GM19397 (cell line): ENCODE measurements around the gene NTNG1.

Source experiments
- ATAC-seq: cut with Tn5 transposase; IDR thresholded peaks from one replicate; pipeline ENCODE4 v1.9.1; 2021; ENCODE audit warnings: mild to moderate bottlenecking, moderate library complexity; ENCODE audit not compliant: unreplicated experiment

Gene NTNG1

DNA sequence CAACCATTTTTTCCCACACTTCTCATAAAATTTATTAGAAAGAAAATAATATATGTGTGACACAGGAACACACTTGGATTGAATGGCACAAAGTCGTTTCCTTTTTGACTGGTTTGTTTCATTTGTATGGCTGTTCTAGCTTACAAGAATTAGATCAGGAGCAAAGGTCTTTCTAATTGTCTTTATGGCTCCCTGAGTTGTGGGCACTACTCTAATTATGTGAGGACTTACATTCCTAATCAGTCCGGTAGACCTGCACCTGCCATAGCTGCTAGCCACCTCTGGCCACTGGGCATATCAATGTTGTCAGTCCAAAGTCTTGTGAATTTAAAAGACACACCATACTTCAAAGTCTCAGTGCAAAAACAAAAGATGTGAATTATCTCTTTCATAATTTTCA lies 346.7 kb downstream of the NTNG1 start:
- ATAC-seq, result no peak

DNA sequence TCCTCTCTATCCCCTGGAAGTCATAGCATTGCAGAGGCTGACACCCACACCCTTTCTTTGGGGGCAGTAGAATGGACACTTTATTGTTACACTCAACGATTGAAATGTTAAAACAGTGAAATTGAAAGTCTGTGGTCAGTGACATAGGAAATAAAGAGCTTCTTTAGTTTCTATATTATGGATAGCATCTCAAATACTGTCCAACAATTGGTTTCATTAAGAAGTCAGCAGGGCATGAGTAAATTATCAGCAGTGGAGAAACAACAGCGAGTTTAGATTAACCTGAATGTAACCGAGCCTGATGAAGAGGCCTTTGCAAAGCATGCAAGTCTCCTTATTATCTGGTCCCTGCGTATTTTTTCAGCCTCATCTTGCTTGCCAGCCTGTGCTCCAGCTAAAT lies 350.7 kb downstream of the NTNG1 start:
- ATAC-seq, result no peak

DNA sequence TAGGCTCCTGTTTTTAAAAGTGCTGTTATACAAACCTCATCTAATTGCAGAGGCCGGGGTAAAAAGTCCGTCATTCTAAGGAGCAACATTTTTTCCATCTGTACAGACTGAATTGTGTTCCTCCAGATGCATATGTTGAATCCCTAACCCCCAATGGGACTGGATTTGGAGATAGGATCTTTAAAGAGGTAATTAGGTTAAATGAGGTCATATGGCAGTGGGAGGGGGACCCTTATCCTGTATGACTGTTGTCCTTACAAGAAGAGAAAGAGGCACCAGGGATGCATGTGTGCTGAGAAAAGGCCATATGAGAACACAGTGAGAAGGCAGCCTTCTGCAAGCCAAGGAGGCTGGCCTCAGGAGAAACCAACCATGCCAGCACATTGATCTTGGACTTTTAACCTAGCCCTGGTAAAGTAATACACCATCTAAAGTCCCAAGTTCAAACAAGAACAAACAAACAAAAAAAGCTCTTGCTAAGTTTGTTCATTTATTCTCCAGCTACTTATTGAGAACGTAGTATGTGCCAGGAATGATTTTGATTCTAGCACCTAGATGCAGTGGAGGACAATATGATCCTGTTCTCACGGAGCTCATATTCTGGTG lies 352.4 kb downstream of the NTNG1 start:
- no peak for ATAC-seq

DNA sequence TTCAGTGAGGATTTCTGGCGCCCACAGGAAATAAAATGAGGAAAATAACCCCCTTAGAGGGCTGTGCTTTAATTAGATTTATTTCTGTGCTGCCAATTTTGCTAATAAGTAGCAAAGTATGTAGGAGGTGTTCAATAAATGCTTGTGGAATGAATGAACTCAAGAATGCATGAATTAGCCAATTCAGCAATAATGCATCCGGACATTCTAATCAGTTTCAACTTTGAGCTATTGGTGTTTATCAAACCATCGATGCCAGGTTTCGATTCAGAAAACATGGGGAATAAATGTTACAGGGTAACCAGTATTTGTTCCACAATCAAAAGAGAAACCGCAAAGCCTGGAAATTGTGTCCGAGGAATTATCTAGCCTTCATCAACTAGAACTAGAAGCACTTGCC lies 353.2 kb downstream of the NTNG1 start:
- no peak for ATAC-seq

DNA sequence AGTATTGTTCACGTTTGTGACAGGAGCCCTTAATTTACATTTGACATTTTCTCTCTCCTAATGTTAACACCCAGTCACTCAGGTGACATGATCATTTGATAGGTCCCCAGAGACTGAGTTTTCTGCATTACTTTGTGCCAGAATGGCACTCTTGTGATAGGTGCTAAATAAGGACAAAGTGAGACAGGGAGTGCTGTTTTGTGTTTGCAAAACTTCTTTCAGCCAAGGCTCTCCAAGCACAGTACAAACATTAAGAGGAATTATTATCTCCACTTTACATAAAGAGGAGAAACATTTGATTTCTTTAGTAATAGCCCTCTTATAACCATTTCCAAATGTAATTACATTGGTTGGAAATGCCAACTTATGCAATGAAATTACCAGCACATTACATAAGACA lies 355.2 kb downstream of the NTNG1 start:
- ATAC-seq, result no peak

DNA sequence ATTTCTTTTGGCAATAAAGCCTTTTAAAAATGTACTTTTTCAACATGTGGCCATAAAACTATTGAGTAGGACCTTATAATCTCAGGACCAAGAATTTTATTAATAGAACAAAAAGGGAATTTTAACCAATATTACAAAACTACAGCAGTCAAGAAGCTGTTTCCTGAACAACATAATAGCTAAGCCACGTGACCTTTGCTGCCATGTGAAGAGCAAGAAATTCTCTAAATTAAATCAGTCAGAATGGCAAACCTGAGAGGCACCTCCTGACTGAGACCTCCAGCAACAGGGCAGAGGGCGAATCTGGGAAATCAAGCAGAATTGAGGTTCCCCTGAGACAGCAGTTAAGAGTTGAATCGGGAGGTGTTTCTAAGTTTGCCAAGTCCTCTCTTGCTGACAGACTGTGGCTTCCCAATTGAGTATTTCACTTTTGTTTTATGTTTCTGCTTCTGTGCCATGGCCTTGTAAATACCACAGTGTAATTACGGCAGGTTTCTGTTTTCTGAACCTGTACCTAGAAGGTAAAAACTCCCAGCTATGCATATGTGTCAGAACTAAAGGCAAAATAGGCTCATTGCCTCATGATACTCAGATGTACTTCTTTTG lies 358.4 kb downstream of the NTNG1 start:
- ATAC-seq, result peak; percentile 96

DNA sequence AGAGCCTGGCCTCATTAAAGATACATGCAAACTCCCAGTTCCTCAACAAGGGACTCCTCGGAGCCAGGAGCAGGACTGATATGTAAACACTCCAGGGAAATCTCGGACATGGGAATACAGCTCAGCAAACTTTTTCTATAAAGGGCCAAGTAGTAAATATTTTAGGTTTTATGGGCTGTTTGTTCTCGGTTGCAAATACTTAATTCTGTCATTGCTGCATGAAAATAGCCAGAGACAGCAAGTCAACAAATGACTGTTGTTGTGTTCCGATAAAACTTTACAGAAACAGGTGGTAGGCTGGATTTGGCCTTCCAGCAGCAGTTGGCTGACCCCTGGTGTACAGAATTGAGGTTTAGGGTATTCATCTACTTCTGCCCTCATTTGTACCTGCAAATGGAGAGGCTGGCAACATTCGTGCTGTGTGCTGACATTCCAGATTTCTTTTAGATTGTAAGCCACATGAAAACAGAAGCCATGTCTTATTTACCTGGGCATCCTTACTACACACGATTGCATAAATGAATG lies 360.3 kb downstream of the NTNG1 start:
- ATAC-seq, result no peak

DNA sequence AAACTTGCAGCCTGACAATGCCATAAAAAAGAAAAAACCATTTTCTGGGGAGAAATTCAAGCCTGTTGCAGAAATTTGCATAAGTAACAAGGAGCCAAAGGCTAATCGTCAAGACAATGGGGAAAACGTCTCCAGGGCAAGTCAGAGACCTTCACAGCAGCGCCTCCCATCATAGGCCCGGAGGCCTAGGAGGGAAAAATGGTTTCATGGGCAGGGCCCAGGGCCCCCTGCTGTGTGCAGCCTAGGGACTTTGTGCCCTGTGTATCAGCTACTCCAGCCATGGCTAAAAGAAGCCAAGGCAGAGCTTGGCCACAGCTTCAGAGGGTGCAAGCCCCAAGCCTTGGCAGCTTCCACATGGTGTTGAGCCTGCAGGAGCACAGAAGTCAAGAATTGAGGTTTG lies 369.5 kb downstream of the NTNG1 start:
- ATAC-seq, result no peak

DNA sequence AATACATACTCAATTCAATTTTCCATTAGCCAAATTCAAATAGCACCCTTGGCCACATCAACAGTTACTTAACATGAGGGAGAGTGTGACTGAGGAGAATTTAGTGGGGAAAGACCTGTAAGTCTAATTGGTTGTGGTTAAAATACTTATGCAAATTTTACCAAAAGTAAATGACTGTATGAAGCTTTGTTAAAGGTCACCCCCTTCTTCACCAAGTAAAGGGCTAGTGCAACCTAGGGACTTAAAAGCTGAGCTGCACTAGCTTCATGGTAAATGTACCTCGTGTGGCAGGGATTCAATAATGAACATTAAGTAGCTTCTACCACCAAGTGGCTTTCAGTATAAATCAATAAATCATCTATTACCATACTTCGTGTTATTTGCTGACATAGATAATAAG lies 372.0 kb downstream of the NTNG1 start:
- ATAC-seq, result no peak

DNA sequence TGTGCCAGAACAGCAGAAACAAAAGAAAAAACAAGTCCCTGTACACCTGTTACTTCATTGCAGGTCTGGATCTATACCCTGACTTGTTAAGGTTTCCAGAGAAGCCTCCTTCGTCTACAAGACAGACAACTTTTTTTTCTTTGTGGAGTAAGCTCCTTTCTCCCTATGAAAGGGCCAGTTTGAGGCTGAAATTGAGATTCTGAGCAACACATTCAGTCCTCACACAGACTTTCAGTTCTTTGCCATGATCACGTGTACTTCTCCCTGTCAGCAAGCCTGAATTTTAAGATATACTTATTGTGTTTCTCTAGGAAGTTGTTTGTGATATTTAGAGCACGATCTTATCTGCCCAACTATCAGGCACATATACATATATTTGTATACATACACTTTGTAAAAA lies 374.0 kb downstream of the NTNG1 start:
- ATAC-seq, result no peak

DNA sequence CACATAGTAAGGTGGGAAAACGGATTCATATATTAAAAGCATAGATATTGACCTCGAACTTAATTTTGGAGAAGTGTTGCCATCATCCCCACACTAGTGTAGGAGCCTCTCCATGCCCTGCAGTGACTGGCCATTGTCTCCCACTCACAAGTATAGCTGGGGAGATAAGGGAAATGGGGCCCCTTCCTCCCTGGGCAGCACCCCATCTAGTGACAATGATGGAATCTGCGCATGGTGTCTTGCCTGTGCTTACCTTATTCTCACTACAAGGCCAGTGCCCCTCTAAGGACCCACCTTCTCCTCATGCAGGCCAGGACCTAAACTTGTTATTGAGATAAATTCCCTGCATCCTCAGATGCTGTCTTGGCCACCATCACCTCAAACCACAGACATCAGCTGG lies 374.9 kb downstream of the NTNG1 start:
- no peak for ATAC-seq

DNA sequence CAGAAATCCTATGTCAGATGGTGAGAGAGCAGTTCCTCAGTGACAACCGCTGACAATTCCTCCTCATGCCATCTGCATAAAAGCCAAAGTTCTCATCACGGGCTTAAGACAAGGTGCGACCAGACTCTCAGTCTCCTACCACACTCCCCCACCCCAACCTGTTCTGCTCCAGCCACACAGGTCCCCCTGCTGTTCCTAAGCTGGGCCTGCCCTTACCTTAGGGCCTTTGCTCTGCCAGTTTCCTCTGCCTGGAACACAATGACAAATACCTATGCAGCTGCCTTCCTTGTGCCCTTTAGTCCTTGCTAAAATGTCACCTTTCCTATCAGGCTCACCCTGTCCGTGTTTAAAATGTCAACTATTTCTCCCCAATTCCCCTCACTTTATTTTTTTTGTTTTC lies 382.2 kb downstream of the NTNG1 start:
- ATAC-seq, result no peak

DNA sequence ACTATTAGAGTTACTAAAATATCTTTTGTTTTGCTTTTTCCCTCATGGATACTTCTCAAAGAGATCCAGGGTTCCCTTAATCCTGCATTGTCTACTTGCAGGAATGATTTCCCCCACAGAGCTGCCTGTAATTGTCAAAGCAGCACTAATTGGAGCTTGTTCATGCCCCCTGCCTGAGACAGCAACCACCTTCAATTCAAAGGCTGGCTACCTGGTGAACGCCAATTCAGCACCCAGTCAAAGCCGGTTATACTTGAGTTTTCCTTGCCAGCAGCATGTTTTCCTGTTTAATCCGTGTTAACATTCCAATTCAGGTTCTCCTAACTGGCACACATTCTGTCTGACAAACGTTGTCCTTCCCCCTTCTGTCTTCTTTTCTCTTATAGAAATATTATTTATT lies 382.9 kb downstream of the NTNG1 start:
- no peak for ATAC-seq

DNA sequence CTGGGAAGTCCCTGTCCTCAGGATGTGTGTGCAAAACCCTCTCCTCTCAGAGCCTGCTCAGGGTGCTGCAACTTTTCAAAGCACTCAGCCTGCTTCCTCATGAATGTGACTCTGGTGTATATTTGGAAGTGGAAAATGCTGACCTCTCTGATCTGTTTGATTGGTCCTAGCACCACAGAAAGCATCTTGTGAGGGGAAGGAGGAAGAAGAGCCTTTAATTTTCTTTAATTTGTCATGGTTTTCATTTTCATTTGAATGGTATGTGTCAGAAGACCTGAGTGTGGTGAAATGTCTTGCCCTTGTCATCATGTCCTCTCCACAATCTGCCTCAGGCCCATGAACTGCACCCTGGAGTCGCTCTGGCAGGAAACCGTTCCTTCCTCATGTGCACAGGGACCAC lies 383.5 kb downstream of the NTNG1 start:
- ATAC-seq, result no peak

DNA sequence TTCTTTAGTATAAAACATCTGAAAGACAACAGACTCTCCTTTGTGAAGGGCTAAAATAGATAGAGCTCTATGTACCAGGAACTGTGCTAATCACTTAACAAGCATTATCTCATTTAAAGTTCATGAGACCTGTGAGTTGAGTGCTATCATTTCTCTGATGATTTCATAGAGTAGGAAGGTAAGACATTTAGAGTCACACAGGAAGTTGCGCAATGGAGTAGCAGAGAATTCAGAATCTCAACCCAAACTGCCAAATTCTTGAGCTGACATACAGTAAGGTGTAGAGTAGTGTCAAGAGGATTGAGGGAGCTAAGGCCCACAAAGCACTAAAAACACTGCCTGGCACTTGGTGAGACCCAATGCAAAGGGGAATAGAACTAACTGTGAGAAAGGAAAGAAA lies 384.3 kb downstream of the NTNG1 start:
- ATAC-seq, result no peak

DNA sequence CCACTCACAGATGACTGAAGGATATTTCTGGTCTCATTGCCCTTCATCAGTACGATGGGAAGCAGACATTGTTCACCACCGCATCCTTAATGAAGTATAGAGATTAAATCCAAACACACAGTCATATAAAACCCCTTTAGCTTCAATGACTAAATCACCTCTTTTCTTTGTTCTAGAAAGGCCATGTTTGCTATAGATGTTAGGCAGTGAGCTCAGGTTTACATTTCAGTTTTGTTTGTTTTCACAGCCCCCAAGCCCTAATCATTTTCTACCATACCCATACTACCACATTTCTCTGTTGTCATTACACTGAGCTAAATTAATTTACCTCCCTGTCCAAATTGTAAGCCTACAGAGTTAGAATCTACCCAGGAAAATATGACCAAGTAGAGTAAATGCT lies 385.1 kb downstream of the NTNG1 start:
- no peak for ATAC-seq

DNA sequence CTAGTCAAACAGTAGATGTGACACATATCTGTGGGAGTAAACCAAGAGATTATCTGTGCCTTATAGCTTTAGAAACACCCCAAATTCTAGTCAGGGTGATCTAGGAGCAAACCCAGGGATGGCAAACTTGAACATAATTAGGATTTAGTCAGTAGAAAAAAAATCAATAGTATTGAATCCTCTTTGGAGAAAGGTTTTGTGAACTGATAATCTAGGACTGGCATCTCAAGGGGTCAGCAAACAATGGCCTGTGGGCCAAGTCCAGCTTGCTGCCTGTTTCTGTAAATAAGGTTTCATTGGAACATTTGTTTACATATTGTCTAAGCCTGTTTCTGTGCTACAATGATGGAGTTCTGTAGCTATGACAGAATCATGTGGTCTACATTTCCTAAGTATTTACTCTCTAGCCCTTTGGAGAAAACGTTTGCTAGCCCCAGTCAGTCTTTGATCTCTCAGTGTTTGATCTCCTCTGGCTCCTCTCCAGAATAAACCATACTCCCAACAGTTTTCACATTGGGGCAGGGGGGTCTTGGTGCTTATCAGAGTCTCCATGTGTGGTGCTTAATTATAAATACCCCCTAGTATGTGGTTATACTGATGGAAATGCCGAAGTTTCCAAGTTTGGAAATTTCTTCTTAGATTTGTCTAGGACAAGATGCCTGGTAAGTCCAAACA lies 385.8 kb downstream of the NTNG1 start:
- no peak for ATAC-seq

DNA sequence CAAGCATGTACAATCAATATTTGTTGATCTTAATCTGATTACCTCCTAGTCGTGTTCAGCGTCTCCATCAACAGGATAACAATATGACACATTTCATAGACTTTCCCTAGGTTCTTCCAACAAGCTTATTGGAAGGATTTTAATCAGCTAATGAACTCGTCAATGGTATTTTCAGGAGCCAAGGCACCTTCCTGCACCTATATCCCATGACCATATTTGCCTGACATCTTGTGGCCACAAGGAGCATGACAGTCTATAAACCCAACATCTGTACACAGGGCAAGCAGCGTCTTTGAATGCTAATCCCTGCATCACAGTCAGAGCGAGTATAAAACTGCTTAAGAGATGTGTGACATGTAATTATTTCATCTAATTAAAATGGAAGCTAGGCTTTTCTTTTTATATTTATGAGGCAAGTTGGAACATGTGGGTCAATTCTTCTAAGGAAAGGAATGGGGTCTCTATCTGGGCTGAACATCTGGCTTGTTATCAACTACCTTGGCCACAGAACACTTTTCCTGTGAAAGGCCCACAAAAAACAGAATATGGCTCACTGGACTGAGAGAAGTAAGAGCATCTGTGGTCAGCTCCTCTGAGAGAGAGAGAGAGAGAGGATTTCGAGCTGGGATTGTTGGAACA lies 388.8 kb downstream of the NTNG1 start:
- ATAC-seq, result peak; percentile 86

DNA sequence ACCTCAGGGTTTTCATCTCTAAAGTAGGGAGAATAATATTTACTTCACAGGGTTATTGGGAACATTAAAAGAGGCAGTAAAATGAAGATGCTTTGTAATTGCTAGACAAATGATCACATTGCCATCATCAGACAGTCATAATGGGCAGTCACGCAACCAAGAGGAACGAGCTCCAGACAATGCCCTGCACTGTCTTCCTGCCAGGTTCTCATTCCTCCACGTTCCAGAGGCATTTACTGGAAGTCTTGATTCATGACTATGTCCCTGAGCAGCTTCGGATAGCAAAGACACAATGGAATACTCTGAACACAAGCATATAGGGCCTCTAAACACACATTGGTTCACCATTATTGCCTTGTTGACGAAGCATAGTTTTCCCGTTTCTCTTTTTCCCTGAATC lies 389.7 kb downstream of the NTNG1 start:
- ATAC-seq, result no peak

DNA sequence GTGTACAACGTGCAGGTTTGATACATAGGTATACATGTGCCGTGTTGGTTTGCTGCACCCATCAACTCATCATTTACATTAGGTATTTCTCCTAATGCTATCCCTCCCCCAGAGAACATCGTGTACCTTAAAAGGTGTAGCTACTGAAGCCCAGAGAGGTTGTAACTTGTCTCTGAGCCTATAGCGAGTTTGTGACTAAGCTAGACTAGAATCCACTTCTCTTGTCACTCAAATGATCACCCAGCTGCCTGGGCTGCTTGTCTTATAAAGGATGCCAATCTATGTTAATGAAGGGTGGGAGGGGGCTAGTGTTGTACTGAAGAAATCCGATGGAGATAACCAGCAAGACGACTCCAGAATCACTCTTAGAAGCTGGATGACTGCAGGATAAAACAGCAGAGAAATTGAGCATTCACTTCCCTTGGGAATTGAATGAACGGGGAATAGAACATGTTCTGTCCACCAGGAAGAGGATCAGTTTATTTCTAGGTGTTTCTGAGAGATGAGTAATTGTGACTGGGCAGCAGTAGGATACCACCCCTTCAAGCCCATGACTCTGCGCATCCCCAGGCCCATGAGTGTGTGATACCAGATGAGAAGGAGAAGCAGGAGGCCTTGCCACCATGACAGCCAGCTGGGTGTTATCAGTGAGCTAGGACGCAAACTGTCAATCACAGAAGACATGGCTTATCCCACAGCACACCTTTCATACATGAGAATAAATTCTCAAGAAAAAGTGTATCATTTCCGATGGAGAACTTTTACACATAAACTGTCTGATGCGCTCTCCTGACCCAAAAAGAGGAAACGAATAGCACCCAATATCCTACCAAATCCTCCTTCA lies 390.4 kb downstream of the NTNG1 start:
- no peak for ATAC-seq

DNA sequence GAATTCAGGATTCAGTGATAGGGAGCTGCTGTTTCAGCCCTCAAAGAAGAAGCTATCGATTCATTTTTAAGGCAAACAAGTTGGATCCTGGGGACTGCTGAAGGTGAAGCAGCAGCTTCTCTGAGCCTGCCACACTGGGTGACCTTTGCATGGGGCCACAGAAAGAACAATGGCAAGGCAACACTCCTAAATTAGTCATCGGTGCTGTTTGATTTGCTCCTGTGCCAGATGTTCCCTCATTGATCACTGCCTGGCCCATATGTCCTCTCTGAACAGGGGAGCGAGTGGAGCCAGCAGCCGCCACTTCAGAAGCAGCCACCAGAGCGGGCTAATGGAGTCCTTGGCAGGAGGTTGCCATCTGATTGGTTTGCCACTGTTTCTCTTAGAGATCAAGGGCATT lies 391.5 kb downstream of the NTNG1 start:
- ATAC-seq, result no peak
